NT2/D1 (cell line): ENCODE data around the gene MYL6.

Experiments
- YY1 ChIP-seq: IDR thresholded peaks from 2 replicates; pipeline ENCODE4 v1.6.1; 2011; ENCODE audit not compliant: insufficient read length, insufficient read depth
- ZNF274 ChIP-seq: IDR thresholded peaks from 2 replicates; pipeline ENCODE4 v1.6.1; 2011; ENCODE audit warnings: mild to moderate bottlenecking, low read depth, low read length

DNA sequence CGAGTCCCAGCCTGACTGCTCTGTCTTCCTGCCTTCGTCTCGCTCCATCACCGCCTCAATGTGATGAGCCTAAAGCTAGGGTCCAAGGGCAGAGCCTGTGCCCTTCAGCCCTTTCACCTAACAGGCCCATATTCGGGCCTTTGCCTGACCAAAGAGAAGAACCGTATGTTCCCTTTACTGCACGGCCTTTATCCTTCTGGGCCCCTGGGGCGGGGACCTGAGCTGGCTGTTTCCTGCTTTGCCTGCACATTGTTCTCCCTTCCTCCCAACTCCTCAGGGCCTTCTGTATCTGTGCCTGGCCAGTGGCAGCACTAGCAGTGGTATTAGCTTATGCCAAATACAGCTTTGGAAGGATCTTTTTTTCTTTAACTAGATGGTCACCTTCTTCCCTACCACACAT, 14.3 kb upstream of the MYL6 start:
- TF ChIP-seq YY1 (no peak), ZNF274 (no peak)
